ENCODE measurements around the gene FANK1. TPM values are rescaled to one million over a fixed set of nuclear protein-coding genes. Genes with fewer than 3 reads are reported as not detected.

The FANK1 gene
- total and polyA plus RNA-seq, 2 experiments from 2014 or later, result 10.2 to 13.3 TPM

GRCh38 chr10:126049759-126050700, 153.7 kb downstream of the FANK1 start:
- Histone ChIP-seq H3K4me2 (ENCODE audit: unreplicated experiment) (peak overlapping the region; percentile 40), H3K9me2 (ENCODE audit: insufficient read depth) (no peaks in the 10 kb centered on the region), H3K27me3 (replicated peaks; ENCODE audit: insufficient read depth) (no peaks in the 10 kb centered on the region), H3K9me3 (ENCODE audit: low read depth) (no peaks in the 10 kb centered on the region), H3K9ac (peak overlapping the region; percentile 10; the same call in 1 of the 2 replicates), H3K79me2 (ENCODE audit: insufficient read depth) (no peaks in the 10 kb centered on the region), H3K4me3 (no peak overlapping the region), H3F3A (ENCODE audit: insufficient read depth) (peaks cover 51% of the 10 kb centered on the region), H3K4me1 (ENCODE audit: insufficient read depth) (peaks cover 28% of the 10 kb centered on the region), H2AFZ (no peak overlapping the region), H3K27ac (peak overlapping the region; percentile 58), H3K36me3 (ENCODE audit: low read depth) (peaks cover 18% of the 10 kb centered on the region), H4K20me1 (ENCODE audit: insufficient read depth) (no peaks in the 10 kb centered on the region)
- WGBS, 2 experiments (ENCODE audit: low coverage in 1 of 2, low lambda C conversion rate in 2 of 2, missing lambda C conversion rate in 2 of 2), result 60 to 66% methylated on average over 13 of the region's 13 CpGs
- in situ Hi-C loops (cut with MboI), result no loop called here
- TF ChIP-seq EZH2phosphoT487 (IDR thresholded peaks at IDR 0.05; ENCODE audit: insufficient read depth, low read depth) (no peak), EZH2 (IDR thresholded peaks at IDR 0.05; ENCODE audit: insufficient read depth, poor library complexity, severe bottlenecking) (no peak)
- peak; percentile 89 for DNase-seq

- WGBS, 2 experiments (ENCODE audit: low coverage in 1 of 2, low lambda C conversion rate in 2 of 2, missing lambda C conversion rate in 2 of 2), result 98% methylated on average over 2 of the region's 2 CpGs
- TF ChIP-seq EZH2 (IDR thresholded peaks at IDR 0.05; ENCODE audit: insufficient read depth, poor library complexity, severe bottlenecking) (no peak), EZH2phosphoT487 (IDR thresholded peaks at IDR 0.05; ENCODE audit: insufficient read depth, low read depth) (no peak)
- Histone ChIP-seq H2AFZ (no peak overlapping the region), H3K27me3 (replicated peaks; ENCODE audit: insufficient read depth) (no peaks in the 10 kb centered on the region), H3K4me3 (no peak overlapping the region), H3K36me3 (ENCODE audit: low read depth) (peaks cover 10% of the 10 kb centered on the region; the same call in 1 of the 2 replicates), H3K4me2 (ENCODE audit: unreplicated experiment) (no peak overlapping the region), H3K79me2 (ENCODE audit: insufficient read depth) (no peaks in the 10 kb centered on the region), H3F3A (ENCODE audit: insufficient read depth) (peaks cover 51% of the 10 kb centered on the region), H4K20me1 (ENCODE audit: insufficient read depth) (no peaks in the 10 kb centered on the region), H3K9me3 (ENCODE audit: low read depth) (no peaks in the 10 kb centered on the region), H3K27ac (no peak overlapping the region), H3K9ac (no peak overlapping the region), H3K9me2 (ENCODE audit: insufficient read depth) (no peaks in the 10 kb centered on the region), H3K4me1 (ENCODE audit: insufficient read depth) (peaks cover 21% of the 10 kb centered on the region)
- DNase-seq, result no peak
- in situ Hi-C loops (cut with MboI), result no loop called here
Measured at GRCh38 chr10:126052171-126052570, 155.8 kb downstream of the FANK1 start.

GRCh38 chr10:126054191-126054590, 157.8 kb downstream of the FANK1 start:
- TF ChIP-seq EZH2 (IDR thresholded peaks at IDR 0.05; ENCODE audit: insufficient read depth, poor library complexity, severe bottlenecking), result no peak
- TF ChIP-seq EZH2phosphoT487 (IDR thresholded peaks at IDR 0.05; ENCODE audit: insufficient read depth, low read depth), result no peak

GRCh38 chr10:126057494-126057893, 161.1 kb downstream of the FANK1 start:
- Histone ChIP-seq H3K4me3 (no peak overlapping the region), H3F3A (ENCODE audit: insufficient read depth) (peaks cover 50% of the 10 kb centered on the region), H3K79me2 (ENCODE audit: insufficient read depth) (no peaks in the 10 kb centered on the region), H3K9me3 (ENCODE audit: low read depth) (no peaks in the 10 kb centered on the region), H4K20me1 (ENCODE audit: insufficient read depth) (no peaks in the 10 kb centered on the region), H2AFZ (no peak overlapping the region), H3K27me3 (replicated peaks; ENCODE audit: insufficient read depth) (no peaks in the 10 kb centered on the region), H3K36me3 (ENCODE audit: low read depth) (peaks cover 10% of the 10 kb centered on the region; the same call in 1 of the 2 replicates), H3K9ac (no peak overlapping the region), H3K4me1 (ENCODE audit: insufficient read depth) (peaks cover 39% of the 10 kb centered on the region), H3K27ac (no peak overlapping the region), H3K4me2 (ENCODE audit: unreplicated experiment) (no peak overlapping the region), H3K9me2 (ENCODE audit: insufficient read depth) (no peaks in the 10 kb centered on the region)
- 91 to 94% methylated on average over 8 of the region's 8 CpGs for WGBS, 2 experiments (ENCODE audit: low coverage in 1 of 2, low lambda C conversion rate in 2 of 2, missing lambda C conversion rate in 2 of 2)
- in situ Hi-C loops (cut with MboI), result no loop called here
- no peak for DNase-seq
- TF ChIP-seq EZH2phosphoT487 (IDR thresholded peaks at IDR 0.05; ENCODE audit: insufficient read depth, low read depth) (no peak), EZH2 (IDR thresholded peaks at IDR 0.05; ENCODE audit: insufficient read depth, poor library complexity, severe bottlenecking) (no peak)

More at GRCh38 chr10:126054191-126054590, 157.8 kb downstream of the FANK1 start:
- Histone ChIP-seq H3K79me2 (ENCODE audit: insufficient read depth) (no peaks in the 10 kb centered on the region), H3K9me2 (ENCODE audit: insufficient read depth) (no peaks in the 10 kb centered on the region), H3K4me2 (ENCODE audit: unreplicated experiment) (no peak overlapping the region), H3K4me1 (ENCODE audit: insufficient read depth) (peaks cover 23% of the 10 kb centered on the region), H3K36me3 (ENCODE audit: low read depth) (peaks cover 10% of the 10 kb centered on the region; the same call in 1 of the 2 replicates), H3K27me3 (replicated peaks; ENCODE audit: insufficient read depth) (no peaks in the 10 kb centered on the region), H4K20me1 (ENCODE audit: insufficient read depth) (no peaks in the 10 kb centered on the region), H3K9me3 (ENCODE audit: low read depth) (no peaks in the 10 kb centered on the region), H2AFZ (no peak overlapping the region), H3K27ac (no peak overlapping the region), H3K4me3 (no peak overlapping the region), H3K9ac (no peak overlapping the region), H3F3A (ENCODE audit: insufficient read depth) (peaks cover 47% of the 10 kb centered on the region)
- in situ Hi-C loops (cut with MboI), result no loop called here
- no peak for DNase-seq
- 97 to 100% methylated on average over 6 of the region's 6 CpGs for WGBS, 2 experiments (ENCODE audit: low coverage in 1 of 2, low lambda C conversion rate in 2 of 2, missing lambda C conversion rate in 2 of 2)
